ENCODE measurements around the gene ANKRD39. TPM values are rescaled to one million over a fixed set of nuclear protein-coding genes. Genes with fewer than 3 reads are reported as not detected.

Gene ANKRD39
- total and polyA plus RNA-seq, 2 of the 8 experiments (the other 6 are each of a cell fraction or from before 2014, with no cell fraction given): 18.5 to 21.3 TPM

- TF ChIP-seq USF2 (IDR thresholded peaks at IDR 0.05; ENCODE audit: low read length): no peak
- TF ChIP-seq CHD7 (IDR thresholded peaks at IDR 0.05; ENCODE audit: insufficient replicate concordance, low read length): no peak
- TF ChIP-seq FOSL1 (IDR thresholded peaks at IDR 0.05; ENCODE audit: insufficient read depth, low read depth, low read length): no peak
- TF ChIP-seq BCL11A (IDR thresholded peaks at IDR 0.05; ENCODE audit: low read depth in 2 of 2, low read length in 2 of 2): no peak
- TF ChIP-seq POLR2AphosphoS5 (IDR thresholded peaks at IDR 0.05; ENCODE audit: low read depth, low read length): no peak
Observed at GRCh38 chr2:96853321-96853720, 4.5 kb downstream of the ANKRD39 start (continued).

All from H1 (cell line).